SJCRH30 (cell line): ENCODE data around the gene SPDEF. TPM values are rescaled to one million over a fixed set of nuclear protein-coding genes. Genes with fewer than 3 reads are reported as not detected.

Source experiments
- DNase-seq, 2 experiments: peaks; one replicate each; pipeline ENCODE4 v3.0.0-alpha.2; 2015 to 2020
- H3K27ac ChIP-seq: fragments of 250-450 bp; sonication (Bioruptor Pico); 2 replicates; pipeline ENCODE4 v1.5.1; 2020; ENCODE audit warnings: mild to moderate bottlenecking, moderate library complexity
- H3K27me3 ChIP-seq: fragments of 250-450 bp; sonication (Bioruptor Pico); 2 replicates; pipeline ENCODE4 v1.5.1; 2020; ENCODE audit warnings: mild to moderate bottlenecking, moderate library complexity
- H3K36me3 ChIP-seq: fragments of 250-450 bp; sonication (Bioruptor Pico); 2 replicates; pipeline ENCODE4 v1.5.1; 2020; ENCODE audit warnings: mild to moderate bottlenecking, moderate library complexity
- H3K4me1 ChIP-seq: fragments of 250-450 bp; sonication (Bioruptor Pico); 2 replicates; pipeline ENCODE4 v1.5.1; 2020; ENCODE audit warnings: mild to moderate bottlenecking, moderate library complexity
- H3K4me3 ChIP-seq: fragments of 250-450 bp; sonication (Bioruptor Pico); 2 replicates; pipeline ENCODE4 v1.5.1; 2020; ENCODE audit warnings: mild to moderate bottlenecking, moderate library complexity
- H3K9me3 ChIP-seq: fragments of 250-450 bp; sonication (Bioruptor Pico); replicated peaks from 2 replicates; pipeline ENCODE4 v1.5.1; 2020; ENCODE audit warnings: mild to moderate bottlenecking, moderate library complexity
- total RNA-seq: library from RNA; depleted of rRNA; stranded (reverse); fragments of >200 nt; shearing (Covaris generic); gene quantifications from 2 replicates; pipeline ENCODE4 v1.2.3, GENCODE V29; 2014

Gene SPDEF
- total RNA-seq, 1 experiment from 2014 or later: not detected

DNA sequence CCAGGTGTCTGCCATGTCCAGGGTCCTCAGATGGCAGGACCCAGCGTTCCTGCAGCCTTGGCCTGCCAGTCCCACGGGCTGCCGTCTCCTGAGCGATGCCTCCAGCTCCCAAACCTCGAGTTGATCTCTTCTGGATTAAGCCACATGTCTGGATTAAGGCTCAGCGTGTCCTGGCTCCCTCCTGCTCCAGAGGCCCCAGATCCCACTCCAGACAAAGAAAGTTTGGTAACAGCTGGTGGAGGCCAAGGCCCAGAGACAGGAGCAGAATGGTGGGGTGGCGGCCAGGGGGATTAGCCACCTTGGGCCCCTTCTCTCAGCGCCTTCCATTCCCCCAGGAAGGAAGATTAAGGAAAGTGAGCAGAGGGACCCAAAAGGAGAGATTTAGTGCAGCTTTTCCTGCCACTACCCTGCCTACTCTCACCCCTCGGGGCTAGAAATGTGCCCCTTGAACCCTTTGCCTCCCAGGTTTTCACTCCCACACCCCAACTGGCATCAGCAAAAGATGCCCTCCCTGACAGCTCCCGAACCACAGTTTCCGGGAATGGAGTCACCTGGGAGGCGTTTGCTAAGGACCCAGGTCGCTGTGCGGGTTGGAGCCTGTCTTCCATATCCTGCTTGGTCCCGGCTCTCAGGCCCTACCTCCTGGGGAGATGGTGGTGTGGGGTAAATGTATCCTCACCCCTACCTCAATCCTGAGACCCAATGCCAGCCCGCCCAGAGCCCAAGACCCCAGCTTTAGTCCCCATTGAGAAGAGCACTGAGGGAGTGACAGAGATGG is 6.9 kb downstream of the SPDEF start:
- no peaks in the 10 kb centered on the region for H3K9me3 ChIP-seq
- no peaks in the 10 kb centered on the region for H3K36me3 ChIP-seq
- H3K27me3 ChIP-seq: no peaks in the 10 kb centered on the region; the same call in 1 of the 2 replicates
- H3K4me3 ChIP-seq: no peak overlapping the region
- no peak overlapping the region for H3K27ac ChIP-seq
- no peaks in the 10 kb centered on the region for H3K4me1 ChIP-seq
- DNase-seq: peak in 1 of 2 experiments; percentile 27

DNA sequence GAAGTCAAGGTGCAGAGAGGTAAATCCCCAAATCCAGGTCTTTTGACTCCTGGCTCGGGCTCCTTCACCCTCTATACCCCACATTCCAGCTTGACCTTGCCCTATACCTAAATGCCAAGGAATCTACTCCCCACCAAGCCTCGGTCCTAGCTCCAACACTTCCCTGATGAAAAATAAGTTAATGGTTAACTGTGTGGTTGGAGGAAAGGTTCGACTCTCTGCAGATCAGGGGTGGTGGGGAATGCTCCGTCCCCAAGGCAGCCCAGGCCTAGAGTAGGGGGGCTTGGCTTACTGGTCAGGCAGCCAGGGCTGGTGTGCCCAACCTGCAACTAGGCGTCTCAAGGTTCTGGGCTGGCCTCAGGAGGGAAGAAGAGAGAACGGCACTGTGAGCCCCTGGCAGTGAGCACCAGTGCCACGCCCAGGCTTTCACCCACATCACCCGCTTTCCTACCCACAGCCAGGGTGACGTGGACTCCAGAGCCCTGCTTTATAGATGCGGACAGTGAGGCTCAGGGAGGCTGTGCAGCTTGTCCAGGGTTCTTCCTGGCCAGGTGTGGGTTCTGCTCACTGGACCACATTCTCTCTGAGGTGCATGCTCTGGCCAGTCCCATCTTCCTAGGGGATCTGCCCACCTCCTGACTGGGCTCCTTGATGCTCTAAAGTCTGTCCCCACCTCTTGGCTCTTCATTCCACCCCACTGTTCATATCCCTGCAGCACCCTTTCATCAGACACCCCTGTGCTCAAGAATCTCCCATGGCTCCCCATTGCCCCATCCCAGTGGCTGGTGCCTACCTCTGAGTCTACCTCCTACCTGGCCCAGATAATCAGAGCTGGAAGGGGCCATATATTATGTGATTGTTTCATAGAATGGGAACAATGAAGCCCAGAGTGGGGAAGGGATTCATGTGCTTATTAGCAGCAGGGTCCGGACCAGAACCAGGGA is 8.2 kb downstream of the SPDEF start:
- H3K4me1 ChIP-seq: no peaks in the 10 kb centered on the region
- H3K27ac ChIP-seq: no peak overlapping the region
- H3K36me3 ChIP-seq: no peaks in the 10 kb centered on the region
- H3K27me3 ChIP-seq: no peaks in the 10 kb centered on the region; the same call in 1 of the 2 replicates
- no peak overlapping the region for H3K4me3 ChIP-seq
- H3K9me3 ChIP-seq: no peaks in the 10 kb centered on the region
- no peak for DNase-seq

DNA sequence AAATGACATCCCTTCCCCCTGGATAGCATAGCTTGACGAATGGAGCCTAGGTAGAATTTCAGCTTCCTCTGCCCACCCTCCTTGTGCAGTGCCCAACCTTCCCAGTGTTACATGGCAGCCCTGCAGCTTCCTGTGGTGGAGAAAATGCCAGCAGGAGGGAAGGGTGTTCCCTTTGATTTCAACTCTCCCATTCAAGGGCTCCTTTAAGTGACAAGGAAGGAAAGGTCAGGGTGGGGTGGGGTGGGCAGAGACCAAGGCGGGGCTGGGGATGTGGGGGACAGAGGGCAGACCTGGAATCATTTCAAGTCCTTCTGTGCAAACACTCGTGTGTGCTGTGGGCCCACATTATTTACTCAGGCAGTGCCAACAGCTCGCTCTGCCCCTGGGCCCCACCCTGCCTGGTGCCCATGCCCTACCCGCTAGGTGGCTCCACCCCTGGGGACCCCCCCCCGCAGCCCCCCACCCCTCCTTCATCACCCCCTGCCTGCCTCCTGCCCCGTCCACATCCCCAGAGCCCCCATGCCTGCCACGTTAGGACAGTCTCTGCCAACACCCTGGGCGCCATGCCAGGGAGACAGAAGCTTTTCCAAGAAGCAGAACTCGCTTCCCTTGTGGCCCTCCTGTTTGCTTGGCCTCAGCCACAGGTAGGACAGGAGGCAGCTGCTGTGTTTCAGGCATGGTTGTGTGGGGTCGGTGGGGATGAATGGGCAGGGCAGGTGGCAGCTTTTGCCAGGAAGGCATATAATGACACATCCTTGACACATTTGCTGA is 9.4 kb downstream of the SPDEF start:
- DNase-seq: no peak
- no peak overlapping the region for H3K4me3 ChIP-seq
- no peak overlapping the region for H3K27ac ChIP-seq

DNA sequence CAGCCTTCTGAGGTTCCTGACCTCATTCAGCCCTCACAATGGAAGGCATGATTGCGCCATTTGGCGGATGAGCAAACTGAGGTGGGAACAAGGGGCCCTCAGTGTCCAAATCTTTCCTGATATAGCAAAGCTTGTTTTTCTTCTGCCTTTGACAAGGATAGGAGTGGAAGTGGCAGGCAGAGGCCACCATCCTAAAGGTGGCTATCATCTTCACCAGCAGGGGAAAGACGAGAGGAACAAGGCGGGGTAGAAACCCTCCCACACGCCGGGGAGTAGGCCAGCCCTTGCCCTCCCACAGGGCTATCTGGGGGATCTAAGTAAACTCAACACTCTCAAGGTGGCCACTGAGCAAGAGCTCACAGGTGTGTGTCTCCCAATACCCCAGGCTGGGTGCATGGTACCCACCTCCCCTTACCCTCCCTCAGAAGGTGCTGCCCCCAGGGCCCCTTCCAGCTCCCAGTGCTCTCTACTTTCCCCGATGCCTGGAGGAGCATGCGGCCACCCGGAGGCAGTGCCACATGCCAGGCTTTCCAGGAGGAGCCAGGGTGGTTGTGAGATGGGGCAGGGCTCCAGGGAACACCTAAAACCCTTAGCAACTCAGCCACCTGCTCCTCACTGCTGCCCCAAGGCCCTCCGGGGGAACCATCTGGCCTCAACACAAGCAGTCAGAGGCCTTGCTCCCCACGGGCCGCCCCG is 11.2 kb downstream of the SPDEF start:
- H3K4me1 ChIP-seq: no peaks in the 10 kb centered on the region

More for the DNA sequence above, 9.4 kb downstream of the SPDEF start:
- H3K4me1 ChIP-seq: no peaks in the 10 kb centered on the region
- H3K27me3 ChIP-seq: no peaks in the 10 kb centered on the region; the same call in 1 of the 2 replicates
- H3K9me3 ChIP-seq: no peaks in the 10 kb centered on the region
- no peaks in the 10 kb centered on the region for H3K36me3 ChIP-seq

DNA sequence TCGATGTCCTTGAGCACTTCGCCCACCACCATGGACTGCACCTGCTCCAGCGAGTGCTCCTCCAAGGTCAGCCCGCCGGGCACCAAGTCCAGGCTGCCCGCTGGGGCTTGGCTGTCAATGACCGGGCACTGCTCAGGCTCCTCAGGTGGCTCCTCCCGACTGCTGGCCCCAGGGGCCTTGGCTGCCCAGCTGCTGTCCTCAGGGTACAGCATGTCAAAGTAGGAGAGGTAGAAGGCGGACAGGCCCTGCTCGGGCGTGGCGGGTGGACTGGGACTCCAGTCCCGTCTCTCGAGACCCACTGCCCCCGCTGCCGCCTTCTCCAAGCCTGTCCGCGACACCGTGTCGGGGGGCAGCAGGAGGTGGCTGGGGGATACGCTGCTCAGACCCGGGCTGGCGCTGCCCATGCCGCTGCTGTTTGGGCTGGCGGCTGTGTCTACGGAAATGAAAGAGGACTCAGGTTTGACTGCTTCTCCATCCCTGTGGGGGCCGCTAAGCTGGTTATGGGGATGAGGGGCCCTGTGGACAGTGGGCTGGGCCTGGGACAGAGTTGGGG is 12.0 kb downstream of the SPDEF start:
- Histone ChIP-seq H3K4me3 (no peak overlapping the region), H3K27me3 (no peaks in the 10 kb centered on the region), H3K27ac (no peak overlapping the region), H3K4me1 (no peaks in the 10 kb centered on the region), H3K36me3 (no peaks in the 10 kb centered on the region), H3K9me3 (no peaks in the 10 kb centered on the region)
- no peak for DNase-seq

More for the DNA sequence above, 11.2 kb downstream of the SPDEF start:
- Histone ChIP-seq H3K9me3 (no peaks in the 10 kb centered on the region), H3K27ac (no peak overlapping the region), H3K4me3 (no peak overlapping the region), H3K27me3 (no peaks in the 10 kb centered on the region), H3K36me3 (no peaks in the 10 kb centered on the region)
- no peak for DNase-seq

DNA sequence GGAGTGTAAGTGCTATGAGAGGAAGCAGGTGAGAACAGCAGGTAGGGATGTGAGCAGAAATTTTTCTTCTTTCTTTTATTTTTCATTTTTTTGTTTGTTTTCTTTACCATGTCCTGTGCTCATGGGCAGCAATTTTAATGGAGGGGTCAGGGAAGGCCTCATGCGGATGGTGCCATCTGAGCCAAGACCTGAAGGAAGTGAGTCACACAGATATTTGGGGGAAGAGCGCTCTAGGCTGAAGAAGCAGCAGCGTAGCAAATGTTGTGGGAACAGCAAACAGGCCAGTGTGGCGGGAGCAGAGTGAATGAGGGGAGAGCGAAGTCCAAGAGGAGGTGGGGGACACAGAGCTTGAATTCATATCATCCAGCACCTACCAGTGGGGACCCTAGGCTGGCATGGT is 12.7 kb downstream of the SPDEF start:
- Histone ChIP-seq H3K4me3 (no peak overlapping the region), H3K36me3 (no peaks in the 10 kb centered on the region), H3K27ac (no peak overlapping the region), H3K9me3 (no peaks in the 10 kb centered on the region), H3K27me3 (no peaks in the 10 kb centered on the region), H3K4me1 (no peaks in the 10 kb centered on the region)
- peak in 1 of 2 experiments; percentile 21 for DNase-seq

DNA sequence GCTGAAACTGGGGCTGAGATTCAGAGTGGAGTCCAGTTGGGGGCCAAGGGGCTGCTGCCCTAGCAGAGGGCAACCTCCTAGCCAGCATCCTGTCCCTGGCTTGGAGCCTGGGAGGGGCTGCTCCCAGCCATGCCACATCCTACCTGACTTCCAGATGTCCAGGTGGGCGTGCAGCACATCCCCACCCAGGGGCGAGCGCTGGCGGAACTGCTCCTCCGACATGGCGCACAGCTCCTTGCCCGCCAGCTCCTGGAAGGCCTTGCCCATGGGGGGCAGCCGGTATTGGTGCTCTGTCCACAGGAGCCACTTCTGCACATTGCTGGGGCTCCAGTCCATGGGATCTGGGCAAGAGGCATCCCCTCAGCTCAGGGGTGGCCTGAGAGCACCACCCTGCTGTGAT is 15.3 kb downstream of the SPDEF start:
- no peaks in the 10 kb centered on the region; the same call in 1 of the 2 replicates for H3K27me3 ChIP-seq
- H3K4me3 ChIP-seq: no peak overlapping the region
- H3K4me1 ChIP-seq: no peaks in the 10 kb centered on the region
- no peak overlapping the region for H3K27ac ChIP-seq
- no peaks in the 10 kb centered on the region for H3K36me3 ChIP-seq
- no peak for DNase-seq
- no peaks in the 10 kb centered on the region for H3K9me3 ChIP-seq

DNA sequence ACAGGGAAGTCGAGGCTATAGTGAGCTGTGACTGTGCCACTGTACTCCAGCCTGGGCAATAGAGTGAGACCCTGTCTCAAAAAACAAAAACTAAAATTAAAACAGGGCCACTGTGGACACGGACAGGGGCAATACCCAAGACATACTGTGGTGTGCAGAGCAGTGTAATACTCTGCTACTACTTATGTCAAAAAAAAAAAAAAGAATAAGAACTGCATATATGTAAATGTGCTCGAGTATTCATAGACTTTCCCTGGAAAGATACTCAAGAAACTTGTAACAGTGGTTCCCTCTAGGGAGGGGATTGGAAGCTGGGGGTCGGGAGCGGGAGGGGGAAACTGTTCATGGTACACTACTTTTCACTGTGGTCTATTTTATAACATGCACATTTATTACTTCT is 15.9 kb downstream of the SPDEF start:
- Histone ChIP-seq H3K36me3 (no peaks in the 10 kb centered on the region), H3K27me3 (no peaks in the 10 kb centered on the region; the same call in 1 of the 2 replicates), H3K4me1 (no peaks in the 10 kb centered on the region), H3K27ac (no peak overlapping the region), H3K9me3 (no peaks in the 10 kb centered on the region), H3K4me3 (no peak overlapping the region)
- DNase-seq: no peak

DNA sequence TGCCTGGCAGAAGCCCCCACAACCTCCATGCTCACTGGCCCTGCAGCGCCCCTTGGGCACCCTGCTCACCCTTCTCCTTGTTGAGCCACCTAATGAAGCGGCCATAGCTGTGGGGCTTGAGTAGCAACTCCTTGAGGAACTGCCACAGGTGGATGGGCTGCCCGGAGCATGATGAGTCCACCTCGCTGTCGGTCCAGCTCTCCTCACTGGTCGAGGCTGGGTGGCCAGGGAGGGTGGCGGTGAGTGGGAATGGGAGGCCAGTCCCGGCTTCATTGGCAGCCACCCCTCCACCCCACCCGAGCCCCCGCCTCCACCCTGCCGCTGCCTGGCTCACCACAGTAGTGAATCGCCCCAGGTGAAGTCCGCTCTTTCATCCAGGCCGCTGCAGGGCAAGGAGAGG is 16.9 kb downstream of the SPDEF start:
- no peaks in the 10 kb centered on the region; the same call in 1 of the 2 replicates for H3K27me3 ChIP-seq
- no peaks in the 10 kb centered on the region for H3K9me3 ChIP-seq
- DNase-seq: no peak
- H3K36me3 ChIP-seq: no peaks in the 10 kb centered on the region
- no peak overlapping the region for H3K27ac ChIP-seq
- H3K4me3 ChIP-seq: no peak overlapping the region
- H3K4me1 ChIP-seq: no peaks in the 10 kb centered on the region

DNA sequence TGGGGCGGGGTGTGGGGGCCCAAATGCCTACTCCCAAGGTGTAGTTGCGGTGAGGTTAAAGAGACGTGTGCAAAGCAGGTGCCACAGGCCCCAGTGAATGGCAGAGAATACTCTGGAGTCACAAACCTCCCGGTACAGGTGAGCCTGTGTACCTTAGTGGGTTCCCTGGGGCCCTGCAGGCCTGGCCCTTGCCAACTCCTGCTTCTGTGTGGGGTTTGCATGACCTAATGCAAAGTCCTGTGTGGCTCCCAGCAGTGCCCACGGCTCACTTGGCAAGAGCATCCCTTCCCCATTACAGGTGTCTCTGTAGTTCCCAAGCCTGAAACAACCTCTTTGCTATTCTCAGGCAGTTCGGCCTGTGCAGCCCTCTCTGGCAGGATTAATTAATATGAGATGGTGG is 17.5 kb downstream of the SPDEF start:
- no peaks in the 10 kb centered on the region for H3K9me3 ChIP-seq
- no peak overlapping the region for H3K27ac ChIP-seq
- no peaks in the 10 kb centered on the region for H3K36me3 ChIP-seq
- H3K4me3 ChIP-seq: no peak overlapping the region
- no peaks in the 10 kb centered on the region for H3K4me1 ChIP-seq
- DNase-seq: no peak
- H3K27me3 ChIP-seq: no peaks in the 10 kb centered on the region; the same call in 1 of the 2 replicates

DNA sequence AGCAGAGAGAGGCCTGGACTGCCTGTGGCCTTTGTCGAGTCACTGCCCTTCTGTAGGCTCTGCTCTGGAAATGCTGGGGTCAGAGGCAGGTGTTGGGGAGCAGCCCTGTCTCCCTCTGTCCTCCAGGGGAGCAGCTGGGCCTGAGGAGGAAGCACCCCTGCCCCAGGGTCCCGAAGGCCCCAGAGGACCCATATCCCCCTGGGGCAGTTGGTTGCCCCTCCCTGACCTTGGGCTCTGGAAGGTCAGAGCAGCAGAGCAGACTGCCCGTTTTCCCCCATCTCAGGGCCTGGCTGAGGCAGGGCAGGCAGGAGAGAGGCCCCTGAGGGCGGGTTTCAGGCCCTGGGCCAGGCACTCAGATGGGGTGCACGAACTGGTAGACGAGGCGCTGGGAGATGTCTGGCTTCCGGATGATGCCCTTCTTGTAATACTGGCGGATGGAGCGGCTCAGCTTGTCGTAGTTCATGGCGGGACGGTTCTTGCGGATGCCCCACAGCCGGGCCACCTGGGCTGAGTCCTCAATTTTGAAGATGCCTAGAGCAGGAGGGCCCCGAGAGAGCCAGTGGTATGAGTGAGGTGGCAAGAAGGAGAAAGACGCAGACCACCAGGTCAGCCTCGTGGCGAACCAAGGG is 18.1 kb downstream of the SPDEF start:
- no peak for DNase-seq
- Histone ChIP-seq H3K4me3 (no peak overlapping the region), H3K4me1 (no peaks in the 10 kb centered on the region), H3K36me3 (no peaks in the 10 kb centered on the region), H3K9me3 (no peaks in the 10 kb centered on the region), H3K27ac (no peak overlapping the region), H3K27me3 (no peaks in the 10 kb centered on the region; the same call in 1 of the 2 replicates)

DNA sequence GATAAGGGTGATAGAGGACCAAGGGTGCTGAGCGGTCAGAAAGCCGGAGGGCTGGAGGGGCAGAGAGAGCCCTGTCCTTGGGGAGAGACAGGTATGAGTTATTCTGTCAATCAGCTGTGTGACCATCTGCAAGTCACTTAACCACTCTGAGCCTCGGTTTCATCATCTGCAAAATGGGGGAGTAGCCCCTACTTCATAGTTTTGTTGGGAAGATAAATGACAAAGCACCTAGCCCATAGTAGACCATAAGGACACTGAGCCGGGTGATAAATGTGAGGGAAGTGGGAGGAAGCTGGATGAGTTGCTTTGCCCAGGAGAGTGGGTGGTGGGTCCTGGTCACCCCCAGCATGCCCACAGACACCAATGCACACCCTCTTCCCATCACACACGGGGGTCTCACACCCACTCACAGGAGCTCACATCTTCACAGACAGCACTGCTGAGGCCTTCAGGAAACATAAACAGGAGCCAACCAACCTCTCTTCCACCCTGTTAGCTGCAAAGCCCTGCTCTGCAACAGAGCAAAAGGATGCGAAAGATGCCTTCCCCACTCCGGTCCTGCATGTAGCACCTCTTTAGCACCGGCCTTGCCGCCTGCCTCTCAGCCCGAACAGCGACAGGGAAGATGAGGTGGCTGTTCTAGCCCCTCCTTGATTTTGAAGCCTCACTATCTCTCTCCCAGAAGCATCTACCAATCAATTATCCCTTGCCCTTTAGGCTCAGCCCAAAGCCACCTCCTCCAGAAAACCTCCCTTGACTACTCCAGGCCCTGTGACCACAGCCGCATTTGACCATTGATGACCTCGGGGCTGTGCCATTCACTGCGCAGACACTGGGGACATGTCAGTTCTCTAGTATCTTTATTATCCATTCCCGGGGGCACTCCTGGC is 18.9 kb downstream of the SPDEF start:
- Histone ChIP-seq H3K4me1 (no peaks in the 10 kb centered on the region), H3K4me3 (no peak overlapping the region)
- no peak for DNase-seq

More for the DNA sequence above, 18.9 kb downstream of the SPDEF start:
- Histone ChIP-seq H3K36me3 (no peaks in the 10 kb centered on the region), H3K27me3 (no peaks in the 10 kb centered on the region; the same call in 1 of the 2 replicates), H3K27ac (no peak overlapping the region), H3K9me3 (no peaks in the 10 kb centered on the region)
